SH-SY5Y (cell line): ENCODE measurements around the gene DEPDC5.

Experiments used
- GATA2 ChIP-seq: IDR thresholded peaks from 2 replicates; pipeline ENCODE4 v1.6.1; 2011; ENCODE audit warnings: mild to moderate bottlenecking, low read depth, low read length
- GATA3 ChIP-seq: IDR thresholded peaks from 2 replicates; pipeline ENCODE4 v1.6.1; 2011; ENCODE audit warnings: low read depth, mild to moderate bottlenecking, low read length, moderate library complexity

GRCh38 chr22:31732089-31732829 is 21.6 kb upstream of the DEPDC5 start:
- TF ChIP-seq GATA2 (no peak), GATA3 (no peak)
